Stimulated activated CD4-positive, alpha-beta T cell treated with anti-CD3 and anti-CD28 coated beads, Interleukin-1b, Interleukin-23, amount 100 ng/mL, for 1 hour (primary cell): Measurements from ENCODE around the gene CNBD2.
"Not testable (repeated sequence)": the region's sequence is repeated elsewhere in the genome, so short reads cannot be mapped to it uniquely, and the experiment has no call there.

Experiments used
- DNase-seq, 2 donors: peaks; one replicate each; pipeline ENCODE4 v3.0.0-alpha.2; 2020; ENCODE audit warnings: low read depth in 2 of 2

CNBD2 gene

DNA sequence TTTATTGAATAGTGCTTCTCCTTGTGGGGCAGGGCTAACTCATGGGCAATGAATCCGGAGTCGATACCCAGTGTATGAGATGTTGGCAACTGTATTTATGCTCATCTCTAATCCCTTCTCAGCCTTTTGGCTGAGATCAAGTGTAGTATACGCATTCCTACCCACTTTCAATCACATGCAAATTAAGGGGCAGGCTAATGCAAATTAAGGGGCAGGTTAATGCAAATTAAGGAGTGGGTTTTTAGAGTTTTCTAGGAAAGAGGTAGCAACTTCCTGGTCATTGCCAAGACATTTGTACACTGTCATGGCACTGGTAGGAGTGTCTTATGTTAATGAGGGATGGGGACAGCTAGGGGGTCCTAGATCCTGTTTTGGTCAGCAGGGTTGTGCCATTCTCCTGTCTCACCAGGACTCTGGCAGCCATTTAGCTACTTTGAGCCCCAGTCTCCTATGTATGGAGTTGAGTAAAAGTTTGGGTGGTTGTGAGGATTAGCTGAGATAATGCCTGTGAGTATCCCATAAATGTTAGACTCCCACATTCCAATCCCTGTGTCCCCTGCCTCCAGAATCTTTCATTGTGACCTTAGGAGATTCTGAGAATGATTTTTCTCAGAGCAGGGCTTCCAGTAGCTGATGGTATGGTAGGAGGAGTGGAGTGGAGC is at the start of gene CNBD2:
TSS of gene CNBD2 (plus strand) at position 612 of the 662 bp plus-strand sequence. CDS start 173 bp downstream, outside the sequence.
- DNase-seq = no peak

DNA sequence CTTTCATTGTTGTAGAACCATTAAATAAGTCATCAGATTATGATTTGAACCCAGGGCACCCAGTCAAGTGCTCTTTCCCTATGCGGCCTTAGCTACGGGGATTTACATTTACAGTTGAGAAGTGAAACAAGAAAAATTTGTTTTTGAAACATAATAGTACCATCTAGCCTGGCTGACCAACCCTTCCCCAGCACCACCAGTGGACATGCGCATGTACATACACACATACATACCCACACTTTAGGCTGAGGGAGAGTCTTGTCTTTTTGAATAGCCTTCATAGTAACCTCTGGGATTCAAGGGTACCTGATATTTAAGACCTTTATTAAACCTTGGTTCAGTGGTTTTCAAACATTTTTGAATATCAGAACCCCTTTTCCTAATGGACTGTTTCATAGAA is 47.9 kb upstream of the CNBD2 start:
- no peak for DNase-seq

DNA sequence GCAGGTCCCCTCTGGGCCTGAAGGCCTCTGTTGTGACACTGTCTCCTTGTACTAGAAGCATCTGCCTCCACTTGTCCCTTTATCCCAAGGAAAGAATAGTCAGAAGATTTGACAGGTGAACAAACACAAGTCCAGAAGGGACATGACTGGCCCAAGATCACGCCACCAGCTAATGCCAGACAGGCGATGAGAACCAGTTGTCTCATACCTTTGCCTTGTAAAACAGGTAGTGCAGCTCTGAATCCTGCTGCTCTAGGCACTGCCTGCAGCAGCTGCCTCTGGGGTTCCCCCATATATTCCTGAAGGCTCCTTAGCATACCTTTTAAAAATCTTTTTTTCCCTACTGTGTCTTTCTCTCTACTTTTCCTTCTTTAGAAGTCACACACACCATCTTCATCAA is 39.1 kb upstream of the CNBD2 start:
- DNase-seq = no peak

DNA sequence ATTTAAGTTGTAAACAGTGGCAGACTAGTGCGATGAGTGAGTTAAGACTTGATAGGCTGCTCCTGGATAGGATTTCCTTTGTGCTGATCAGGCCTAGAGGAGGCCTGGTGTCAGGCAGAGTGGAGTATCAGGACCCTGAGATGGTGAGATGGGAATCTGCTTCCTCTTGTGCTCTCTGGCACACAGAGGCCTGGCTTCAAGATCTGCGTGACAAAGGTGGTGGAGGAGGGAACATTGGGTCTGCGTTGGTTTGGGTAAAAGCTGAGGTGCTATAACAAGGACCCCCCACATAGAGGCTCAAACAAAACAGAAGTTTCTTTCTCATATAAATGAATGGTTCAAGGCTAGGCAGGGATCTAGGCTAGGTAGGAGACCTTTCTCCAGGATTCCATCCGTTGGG is 34.3 kb upstream of the CNBD2 start:
- DNase-seq = no peak

DNA sequence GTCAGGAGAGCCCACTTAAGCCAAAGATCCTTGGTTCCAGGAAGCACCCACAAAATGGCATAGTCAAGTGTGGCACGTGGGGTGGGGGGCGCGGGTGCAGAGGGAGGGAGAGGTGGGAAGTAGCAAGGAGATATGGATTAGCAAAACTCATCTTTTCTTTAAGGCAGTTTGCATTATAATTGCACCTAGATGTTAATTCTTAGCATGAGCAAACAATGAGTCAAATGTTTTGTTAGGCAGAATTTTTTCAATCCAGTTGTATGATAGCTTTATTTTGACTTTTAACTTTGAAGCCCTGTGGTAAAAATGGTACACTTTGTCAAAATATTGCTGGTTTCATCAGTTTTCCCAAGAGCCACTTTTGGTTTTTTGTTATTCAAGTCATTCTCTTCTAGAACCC is 29.1 kb upstream of the CNBD2 start:
- no peak for DNase-seq

DNA sequence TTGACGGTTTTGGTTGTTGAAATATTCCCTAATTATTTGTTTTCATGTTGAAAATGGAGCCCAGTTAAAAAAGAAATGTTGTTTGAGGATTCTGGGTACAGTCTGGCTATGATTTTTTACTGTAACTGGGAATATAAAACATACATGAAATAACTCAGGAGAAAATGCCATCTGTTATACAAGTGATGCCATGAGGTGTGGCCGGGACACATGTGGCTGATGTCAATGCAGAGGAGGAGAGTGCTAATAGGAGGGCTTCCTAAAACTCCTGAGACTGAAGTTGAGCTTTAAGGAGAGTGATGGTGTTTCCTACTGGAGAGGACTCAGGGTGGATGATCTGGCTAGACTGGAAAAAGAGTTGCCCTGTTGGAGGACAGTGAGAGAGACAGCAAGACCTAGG is 26.8 kb upstream of the CNBD2 start:
- no peak for DNase-seq

DNA sequence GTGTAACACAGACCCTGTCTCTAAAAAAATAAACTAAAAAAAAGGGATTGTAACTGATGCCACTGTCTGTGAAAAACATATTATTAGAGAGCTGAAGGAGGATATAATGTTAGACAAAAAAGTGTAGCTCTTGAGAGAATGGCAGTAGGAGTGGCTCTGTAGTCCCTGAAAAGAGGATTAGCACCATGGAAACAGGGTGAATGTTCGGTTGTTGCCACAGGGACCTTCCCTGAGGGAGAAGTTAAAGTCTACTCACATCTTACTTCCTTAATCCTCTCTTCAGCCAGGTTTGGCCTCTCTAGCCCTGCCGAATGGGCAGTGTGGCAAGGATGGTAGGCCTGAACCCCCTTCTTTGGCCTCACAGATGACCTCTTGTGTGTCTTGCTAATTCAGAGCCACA is 26.1 kb upstream of the CNBD2 start:
- no peak for DNase-seq

DNA sequence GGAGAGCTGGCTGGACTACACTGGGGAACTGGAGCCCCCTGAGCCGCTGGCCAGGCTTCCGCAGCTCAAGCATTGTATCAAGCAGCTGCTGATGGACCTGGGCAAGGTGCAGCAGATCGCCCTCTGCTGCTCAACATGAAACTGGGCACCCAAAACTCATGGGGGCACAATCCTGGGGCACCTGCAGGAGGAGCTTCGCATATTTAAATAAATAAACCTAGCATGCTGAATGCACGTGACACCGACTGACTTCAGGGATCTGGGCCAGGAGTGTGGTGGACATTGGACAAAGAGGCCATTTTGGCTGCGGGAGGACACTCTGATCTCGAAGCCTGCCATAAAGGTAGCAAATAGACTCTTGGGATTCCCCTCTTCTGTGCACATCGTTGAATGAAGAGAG is 20.9 kb upstream of the CNBD2 start:
- DNase-seq = no peak

DNA sequence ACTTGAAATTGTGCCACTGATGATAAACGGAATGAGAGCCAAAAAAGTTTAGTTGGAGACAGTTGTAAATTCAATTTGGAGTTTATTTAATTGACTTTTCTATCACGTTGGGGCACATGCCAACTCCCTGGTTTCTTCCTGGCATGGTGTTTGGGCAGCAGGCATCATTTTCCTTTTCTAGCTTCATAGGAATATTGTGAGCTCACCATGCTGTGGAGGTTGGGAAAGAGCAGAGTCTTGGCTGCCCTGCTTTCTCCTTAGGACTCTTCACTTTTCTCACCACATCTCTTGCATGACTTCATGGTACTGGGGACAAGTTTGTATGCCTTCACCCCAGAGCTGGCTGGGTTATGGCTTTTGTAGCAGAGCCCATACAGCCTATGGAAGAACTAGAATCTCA is 20.5 kb upstream of the CNBD2 start:
- DNase-seq = no peak

DNA sequence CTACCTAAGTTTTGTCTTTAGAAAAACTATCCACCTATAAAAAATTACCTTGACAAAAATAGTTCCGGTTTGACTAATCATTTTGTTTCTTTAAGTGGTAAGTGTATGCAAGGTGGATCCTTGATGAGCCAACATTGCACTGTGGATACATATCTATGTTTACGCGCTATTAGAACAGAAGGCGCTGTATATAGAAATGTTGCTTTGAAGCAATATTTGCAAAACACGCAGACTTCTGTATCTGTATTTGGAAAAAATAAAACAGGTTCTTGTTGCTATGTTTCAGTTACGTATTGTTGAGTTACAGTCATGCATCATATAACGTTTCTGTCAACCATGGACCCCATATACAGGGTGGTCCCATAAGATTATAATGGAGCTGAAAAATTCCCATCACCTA is 18.3 kb upstream of the CNBD2 start:
- no peak for DNase-seq

DNA sequence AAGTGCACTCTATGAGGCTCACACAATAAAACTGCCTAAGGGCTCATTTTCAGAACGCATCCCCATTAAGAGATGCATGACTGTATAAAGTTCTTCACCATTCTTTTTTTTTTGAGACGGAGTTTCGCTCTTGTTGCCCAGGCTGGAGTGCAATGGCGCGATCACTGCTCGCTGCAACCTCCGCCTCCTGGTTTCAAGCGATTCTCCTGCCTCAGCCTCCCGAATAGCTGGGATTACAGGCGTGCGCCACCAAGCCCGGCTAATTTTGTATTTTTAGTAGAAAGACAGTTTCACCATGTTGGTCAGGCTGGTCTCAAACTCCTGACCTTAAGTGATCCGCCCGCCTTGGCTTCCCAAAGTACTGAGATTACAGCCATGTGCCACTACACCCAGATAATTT is 16.3 kb upstream of the CNBD2 start:
- DNase-seq = not testable (repeated sequence)

DNA sequence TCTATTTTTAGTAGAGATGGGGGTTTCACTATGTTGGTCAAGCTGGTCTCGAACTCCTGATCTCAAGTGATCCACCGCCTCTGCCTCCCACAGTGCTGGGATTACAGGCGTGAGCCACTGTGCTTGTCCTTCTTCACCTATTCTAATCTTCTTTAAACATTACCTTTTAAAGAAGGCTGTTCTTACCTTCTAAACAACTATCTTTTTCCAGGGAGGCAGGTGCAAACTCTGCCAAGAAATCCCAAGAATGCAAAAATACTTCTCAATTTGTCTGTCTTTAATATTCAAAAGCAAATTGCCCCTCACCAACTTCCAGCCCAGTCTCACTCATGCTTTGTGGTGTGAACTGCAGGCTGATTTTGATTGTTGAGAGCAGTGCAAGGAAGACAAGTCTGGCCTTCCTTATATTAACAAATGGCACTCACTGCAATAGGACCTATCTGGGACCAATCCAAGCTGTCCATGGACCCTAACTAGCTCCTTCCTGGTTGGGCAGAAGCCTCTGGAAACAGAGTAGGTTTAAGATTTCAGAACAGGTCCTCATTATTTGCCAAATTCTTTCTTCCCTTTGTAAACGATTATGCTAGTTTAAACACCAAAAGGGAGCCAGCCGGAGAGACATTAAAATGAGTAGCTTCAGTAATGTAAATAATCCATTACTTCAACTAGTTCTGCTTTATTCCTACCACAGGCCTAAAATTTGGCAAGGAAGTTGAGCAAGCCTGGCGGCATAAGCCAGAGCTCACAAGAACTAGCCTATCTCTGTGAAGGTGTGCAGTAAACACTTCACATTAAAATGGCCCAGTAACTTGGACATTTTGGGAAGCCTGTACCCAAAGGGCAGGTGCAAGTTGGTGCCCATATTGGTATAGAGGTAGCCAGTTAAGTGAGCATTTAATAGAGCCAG is 15.7 kb upstream of the CNBD2 start:
- DNase-seq = no peak

DNA sequence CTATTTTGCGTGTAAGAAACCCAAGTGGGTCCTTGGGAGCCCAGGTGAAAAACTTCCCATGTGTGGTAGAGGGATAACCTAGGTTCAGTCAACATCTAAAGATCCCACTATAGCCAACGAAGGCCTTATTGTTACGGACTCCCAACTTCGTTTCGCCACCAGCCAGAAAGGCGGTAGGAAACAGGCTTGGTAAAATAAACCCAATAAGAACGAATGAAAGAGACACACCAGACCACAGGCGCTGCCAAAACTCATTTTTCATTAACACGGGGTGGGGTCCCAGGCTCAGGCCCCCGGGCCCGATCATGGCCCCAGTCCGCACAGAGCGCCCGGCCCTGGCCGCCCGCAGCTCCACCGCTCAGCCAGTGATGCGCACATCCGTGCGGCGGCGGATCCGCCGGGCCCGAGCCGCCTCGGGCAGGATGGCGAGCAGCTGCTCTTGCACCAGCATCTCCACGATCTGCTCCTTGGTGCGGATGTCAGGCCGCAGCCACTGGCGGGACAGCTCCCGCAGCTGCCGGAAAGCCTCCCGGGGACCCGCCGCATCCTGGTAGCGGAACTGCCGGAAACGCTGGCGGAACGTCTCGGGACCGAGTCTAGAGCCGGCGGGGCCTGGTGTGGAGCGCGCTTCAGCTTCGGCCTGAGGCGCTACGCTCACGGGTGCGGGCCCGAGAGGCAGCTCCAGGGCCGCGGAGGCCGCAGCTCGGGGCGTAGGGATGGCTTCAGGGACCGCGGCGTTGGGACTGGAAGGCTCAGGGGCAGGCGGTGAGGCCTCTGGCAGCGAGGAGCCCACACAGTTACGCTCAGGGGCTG is 14.8 kb upstream of the CNBD2 start:
- DNase-seq = peak; percentile 15 to 25

DNA sequence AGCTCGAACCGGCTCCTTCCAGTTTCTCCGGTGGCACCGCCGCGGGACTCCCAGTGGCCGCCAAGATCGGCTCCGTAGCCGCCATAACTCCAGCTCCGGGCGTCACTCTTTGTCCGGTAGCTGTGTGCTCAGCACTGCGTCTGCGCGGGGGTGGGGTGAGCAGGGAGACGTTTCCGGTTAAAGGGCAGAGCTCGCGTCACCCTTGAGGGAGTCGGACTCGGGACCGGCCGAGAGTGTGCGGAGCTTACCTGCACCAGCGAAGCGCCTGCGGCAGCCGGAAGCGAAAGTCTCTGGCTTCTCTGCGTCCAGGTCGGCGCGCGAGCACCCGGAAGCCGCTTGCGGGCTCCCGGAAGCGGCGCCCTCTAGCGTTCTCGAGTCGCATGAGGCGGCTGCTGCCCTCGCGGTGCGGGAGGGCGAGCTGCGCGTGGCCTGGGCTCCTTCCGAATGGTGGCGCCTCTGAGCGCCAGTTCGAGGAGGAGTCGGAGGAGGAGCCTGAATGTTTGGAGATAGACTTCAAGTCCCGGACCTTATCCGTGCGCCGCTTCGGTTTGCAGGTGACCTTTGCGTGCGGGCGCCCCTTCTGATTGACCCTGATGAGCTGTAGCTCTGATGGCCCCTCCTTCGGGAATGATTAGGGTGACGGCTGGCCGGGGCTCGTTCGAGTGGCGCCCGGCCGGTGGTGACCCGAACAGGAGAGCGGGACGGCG is 14.0 kb upstream of the CNBD2 start, which contains the start of gene SCAND1:
TSS of gene SCAND1 (minus strand) at position 303 of the 707 bp plus-strand sequence. CDS start at position 85, 218 bp downstream.
- DNase-seq = peak; percentile 86 to 94

DNA sequence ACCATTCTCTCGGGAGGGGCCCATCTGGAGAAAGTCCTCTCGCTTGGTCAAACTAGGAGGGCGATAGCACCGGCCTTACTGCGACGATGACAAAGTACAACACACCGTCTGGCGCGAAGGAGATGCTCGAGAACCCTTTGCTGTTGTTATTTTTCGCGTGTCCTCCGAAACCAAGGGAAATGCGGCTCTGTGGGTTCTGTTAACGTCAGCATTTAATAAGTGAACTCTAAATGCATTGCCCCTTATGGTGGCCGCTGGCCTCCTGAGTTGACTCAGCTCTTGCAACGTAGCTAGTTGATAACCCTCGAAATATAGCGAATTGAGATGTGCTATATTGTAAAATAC is 13.5 kb upstream of the CNBD2 start:
- DNase-seq = no peak

DNA sequence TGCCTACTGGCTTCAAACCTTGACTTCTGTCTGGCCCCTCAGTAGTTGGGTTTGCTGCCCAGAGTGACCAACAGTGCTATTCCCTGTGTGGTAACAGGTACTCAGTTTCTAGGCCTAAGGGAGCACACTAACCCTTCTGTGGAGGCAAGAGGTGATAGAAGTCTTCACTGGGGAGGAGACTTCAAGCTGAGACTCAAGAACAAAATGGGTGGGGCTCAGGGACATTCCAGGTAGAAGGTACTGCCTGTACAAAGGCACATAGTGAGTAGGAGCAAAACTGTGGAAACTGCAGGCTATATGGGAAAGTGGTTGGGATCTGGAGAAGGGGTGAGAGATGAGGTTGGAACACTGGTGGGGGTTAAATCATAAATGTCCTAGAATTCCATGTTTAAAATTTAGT is 11.8 kb upstream of the CNBD2 start:
- no peak for DNase-seq

DNA sequence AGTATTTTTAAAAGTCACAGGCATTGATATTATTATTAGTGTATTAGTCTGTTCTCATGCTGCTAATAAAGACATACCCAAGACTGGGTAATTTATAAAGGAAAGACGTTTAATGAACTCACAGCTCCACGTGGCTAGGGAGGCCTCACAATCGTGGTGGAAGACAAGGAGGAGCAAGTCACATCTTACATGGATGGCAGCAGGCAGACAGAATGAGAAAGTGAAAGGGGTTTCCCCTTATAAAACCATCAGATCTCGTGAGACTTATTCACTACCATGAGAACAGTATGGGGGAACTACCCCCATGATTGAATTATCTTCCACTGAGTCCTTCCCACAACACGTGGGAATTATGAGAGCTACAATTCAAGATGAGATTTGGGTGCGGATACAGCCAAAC is 9.1 kb upstream of the CNBD2 start:
- DNase-seq = not testable (repeated sequence)

DNA sequence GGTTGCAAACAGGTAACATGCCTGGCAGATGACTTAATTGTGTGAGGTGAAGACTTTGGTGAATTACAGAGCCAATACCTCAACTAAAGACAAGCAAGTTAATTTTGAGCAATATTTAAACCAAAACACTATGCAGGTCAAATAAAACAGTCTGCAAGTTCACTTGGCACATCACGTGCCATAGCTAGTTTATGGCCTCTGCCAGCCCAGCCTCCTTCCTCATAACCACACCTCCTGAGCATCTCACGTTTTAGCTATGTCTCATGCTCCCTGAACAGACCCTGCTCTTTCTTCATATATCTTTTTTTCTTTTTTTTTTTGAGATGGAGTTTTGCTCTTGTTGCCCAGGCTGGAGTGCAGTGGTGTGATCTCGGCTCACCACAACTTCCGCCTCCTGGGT is 4.5 kb upstream of the CNBD2 start:
- no peak for DNase-seq

DNA sequence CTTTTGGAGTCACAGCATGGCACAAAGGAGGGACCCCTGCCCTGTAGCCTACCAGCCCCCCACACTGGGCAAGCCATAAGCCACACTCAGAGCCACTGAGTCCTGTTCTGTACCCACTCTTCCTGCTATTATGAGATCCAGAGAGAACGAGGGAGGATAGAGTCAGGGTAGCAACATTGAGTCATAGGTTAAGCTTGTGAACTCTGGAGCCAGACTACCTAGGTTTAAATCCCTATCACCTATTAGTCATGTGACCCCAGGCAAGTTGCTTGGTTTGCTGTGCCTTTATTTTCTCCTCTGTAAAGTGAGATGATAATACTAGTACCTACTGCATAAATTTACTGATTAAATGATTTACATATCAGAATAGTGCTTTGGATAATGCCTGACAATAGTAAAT is 540 bp downstream of the CNBD2 start:
- no peak for DNase-seq

DNA sequence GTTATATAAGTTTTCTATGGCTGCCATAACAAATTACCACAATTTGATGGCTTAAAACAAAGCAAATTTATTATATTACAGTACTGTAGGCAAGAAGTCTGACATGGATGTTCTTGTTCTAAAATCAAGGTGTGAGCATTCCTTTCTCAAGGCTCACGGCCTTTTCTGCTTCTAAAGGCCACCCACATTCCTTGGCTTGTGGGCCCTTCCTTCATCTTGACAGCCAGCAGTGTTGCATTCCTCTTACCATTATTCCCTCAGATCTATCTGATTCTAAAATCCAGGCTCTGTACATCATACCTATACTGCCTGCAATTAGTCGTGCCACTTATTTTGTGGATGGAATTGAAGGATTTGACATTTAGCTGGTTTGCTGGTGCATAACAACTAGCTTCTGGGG is 3.6 kb downstream of the CNBD2 start:
- DNase-seq = no peak

DNA sequence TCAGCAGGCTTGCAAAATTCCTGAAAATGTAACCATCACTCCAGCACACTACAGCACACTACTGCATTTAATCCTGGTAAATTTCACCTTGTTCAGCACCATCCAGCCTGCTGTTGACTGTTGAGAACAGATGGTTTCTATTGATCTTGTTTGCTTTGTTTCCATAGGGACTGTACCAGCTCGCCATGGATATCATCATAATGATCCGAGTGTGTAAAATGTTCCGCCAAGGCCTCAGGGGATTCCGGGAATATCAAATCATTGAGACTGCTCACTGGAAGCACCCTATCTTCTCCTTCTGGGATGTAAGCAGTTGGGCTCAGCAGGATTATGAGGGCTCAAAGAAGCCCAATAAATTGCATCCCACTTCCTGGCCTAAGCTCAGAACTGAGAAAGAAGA is 4.1 kb downstream of the CNBD2 start:
- DNase-seq = no peak

DNA sequence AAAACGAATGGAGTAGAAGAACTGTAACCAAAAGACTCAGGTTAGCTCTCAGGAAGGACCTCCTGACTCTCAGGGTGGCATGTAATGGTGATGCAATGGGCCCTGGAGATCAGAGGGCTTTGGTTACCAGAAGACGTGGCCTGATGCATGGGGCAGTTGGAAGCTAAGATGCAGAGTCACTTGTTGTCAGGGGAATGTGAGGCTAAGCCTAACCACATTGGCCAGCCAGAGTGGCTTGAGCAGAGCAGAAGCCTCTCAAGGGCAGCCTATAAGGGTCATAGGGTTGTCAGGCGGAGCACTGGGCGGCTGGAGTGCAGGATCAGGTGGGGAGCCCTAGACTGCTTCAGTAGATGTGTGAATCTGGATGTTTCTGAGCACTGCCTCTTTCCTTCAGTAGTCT is 5.9 kb downstream of the CNBD2 start:
- DNase-seq = no peak
